Measurements from ENCODE around the gene ABLIM1. TPM values are rescaled to one million over a fixed set of nuclear protein-coding genes. Genes with fewer than 3 reads are reported as not detected.

The ABLIM1 gene
- total and polyA plus RNA-seq, 2 of the 13 experiments (the other 11 are each of a cell fraction or from before 2014, with no cell fraction given): 59.4 to 92.7 TPM

DNA sequence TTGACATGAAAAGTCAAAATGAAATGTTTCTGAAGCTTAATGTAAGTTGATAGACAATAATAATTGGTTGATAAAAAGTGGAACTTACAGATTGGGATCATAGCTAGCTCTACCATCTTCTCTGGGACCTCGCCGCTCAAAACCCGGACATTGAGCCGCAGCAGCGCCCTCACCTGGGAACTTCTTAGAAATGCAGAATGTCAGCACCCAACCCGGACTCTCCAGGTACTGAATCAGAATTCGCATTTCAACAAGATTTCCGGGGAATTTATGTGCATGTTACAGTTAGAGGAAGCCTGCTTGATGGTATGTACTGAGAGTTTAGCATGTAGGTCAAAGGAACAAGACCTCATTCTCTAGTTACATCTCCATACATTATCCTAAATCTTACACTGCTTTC, 36.7 kb upstream of the ABLIM1 start:
- Histone ChIP-seq H3K9ac (ENCODE audit: insufficient read depth, low read depth, low read length) (no peak overlapping the region), H2AFZ (ENCODE audit: low read length) (no peak overlapping the region), H4K20me1 (ENCODE audit: insufficient read depth, low read length) (no peaks in the 10 kb centered on the region), H3K27ac (ENCODE audit: extremely low read length, insufficient read depth, low read length) (no peak overlapping the region), H3K9me3 (ENCODE audit: low read length) (no peaks in the 10 kb centered on the region), H3K4me1 (ENCODE audit: insufficient read depth, low read length) (no peaks in the 10 kb centered on the region), H3K79me2 (ENCODE audit: insufficient read depth, low read length) (no peaks in the 10 kb centered on the region), H3K27me3 (ENCODE audit: control insufficient read depth in 1 of 2, insufficient read depth in 2 of 2, low read length in 2 of 2) (no peaks in the 10 kb centered on the region; a peak in 1 of 5 replicates), H3K4me3 (replicated peaks in 1 of 3; ENCODE audit: insufficient read depth in 1 of 3, low read depth in 2 of 3, low read length in 3 of 3) (no peak overlapping the region), H3K36me3 (replicated peaks in 1 of 2; ENCODE audit: control insufficient read depth in 1 of 2, insufficient read depth in 2 of 2, low read length in 2 of 2) (no peaks in the 10 kb centered on the region), H3K4me2 (ENCODE audit: low read depth, low read length) (peak overlapping the region; percentile 29)
- ATAC-seq (peak; percentile 75), DNase-seq (ENCODE audit: low spot score) (peak; percentile 35), FAIRE-seq (peak; percentile 66)
- TF ChIP-seq, protein P1, sequence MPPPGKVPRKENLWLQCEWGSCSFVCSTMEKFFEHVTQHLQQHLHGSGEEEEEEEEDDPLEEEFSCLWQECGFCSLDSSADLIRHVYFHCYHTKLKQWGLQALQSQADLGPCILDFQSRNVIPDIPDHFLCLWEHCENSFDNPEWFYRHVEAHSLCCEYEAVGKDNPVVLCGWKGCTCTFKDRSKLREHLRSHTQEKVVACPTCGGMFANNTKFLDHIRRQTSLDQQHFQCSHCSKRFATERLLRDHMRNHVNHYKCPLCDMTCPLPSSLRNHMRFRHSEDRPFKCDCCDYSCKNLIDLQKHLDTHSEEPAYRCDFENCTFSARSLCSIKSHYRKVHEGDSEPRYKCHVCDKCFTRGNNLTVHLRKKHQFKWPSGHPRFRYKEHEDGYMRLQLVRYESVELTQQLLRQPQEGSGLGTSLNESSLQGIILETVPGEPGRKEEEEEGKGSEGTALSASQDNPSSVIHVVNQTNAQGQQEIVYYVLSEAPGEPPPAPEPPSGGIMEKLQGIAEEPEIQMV (CRISPR knock-in tag; IDR thresholded peaks at IDR 0.05; ENCODE audit: low read depth): no peak
- TF ChIP-seq ELF1 (CRISPR knock-in tag; IDR thresholded peaks at IDR 0.05): 0 out of 2 replicates have a peak, but pooled peaks have one; percentile 26
- no peak for TF ChIP-seq ZNF101 (CRISPR knock-in tag; IDR thresholded peaks at IDR 0.05; ENCODE audit: borderline replicate concordance, low read depth)
- no peak for TF ChIP-seq ZZZ3 (CRISPR knock-in tag; IDR thresholded peaks at IDR 0.05; ENCODE audit: borderline replicate concordance)
- no peak for TF ChIP-seq PCBP1 (IDR thresholded peaks at IDR 0.05; ENCODE audit: borderline replicate concordance, low read depth, low read length)
- TF ChIP-seq ZSCAN29 (CRISPR knock-in tag; conservative IDR thresholded peaks at IDR 0.05): 0 out of 2 replicates have a peak, but pooled peaks have one; percentile 29
- TF ChIP-seq MZF1 (CRISPR knock-in tag; IDR thresholded peaks at IDR 0.05; ENCODE audit: borderline replicate concordance): no peak
- peak; percentile 39; the same call in 1 of the 2 replicates for TF ChIP-seq KDM2A (CRISPR knock-in tag; IDR thresholded peaks at IDR 0.05; ENCODE audit: borderline replicate concordance, low read depth)
- TF ChIP-seq DR1 (CRISPR knock-in tag; IDR thresholded peaks at IDR 0.05): no peak
- TF ChIP-seq RAD21 (CRISPR knock-in tag; IDR thresholded peaks at IDR 0.05): peak; percentile 74
- TF ChIP-seq SMC3 (IDR thresholded peaks at IDR 0.05; ENCODE audit: low read length): peak; percentile 93
- no peak for TF ChIP-seq TCF7L2 (IDR thresholded peaks at IDR 0.05; ENCODE audit: low read depth, low read length)
- TF ChIP-seq ZGPAT (CRISPR knock-in tag; IDR thresholded peaks at IDR 0.05): 0 out of 2 replicates have a peak, but pooled peaks have one; percentile 25
- TF ChIP-seq STAG1 (CRISPR knock-in tag; IDR thresholded peaks at IDR 0.05): peak; percentile 84
- no peak for TF ChIP-seq DMAP1 (CRISPR knock-in tag; IDR thresholded peaks at IDR 0.05)
- TF ChIP-seq, protein P2, sequence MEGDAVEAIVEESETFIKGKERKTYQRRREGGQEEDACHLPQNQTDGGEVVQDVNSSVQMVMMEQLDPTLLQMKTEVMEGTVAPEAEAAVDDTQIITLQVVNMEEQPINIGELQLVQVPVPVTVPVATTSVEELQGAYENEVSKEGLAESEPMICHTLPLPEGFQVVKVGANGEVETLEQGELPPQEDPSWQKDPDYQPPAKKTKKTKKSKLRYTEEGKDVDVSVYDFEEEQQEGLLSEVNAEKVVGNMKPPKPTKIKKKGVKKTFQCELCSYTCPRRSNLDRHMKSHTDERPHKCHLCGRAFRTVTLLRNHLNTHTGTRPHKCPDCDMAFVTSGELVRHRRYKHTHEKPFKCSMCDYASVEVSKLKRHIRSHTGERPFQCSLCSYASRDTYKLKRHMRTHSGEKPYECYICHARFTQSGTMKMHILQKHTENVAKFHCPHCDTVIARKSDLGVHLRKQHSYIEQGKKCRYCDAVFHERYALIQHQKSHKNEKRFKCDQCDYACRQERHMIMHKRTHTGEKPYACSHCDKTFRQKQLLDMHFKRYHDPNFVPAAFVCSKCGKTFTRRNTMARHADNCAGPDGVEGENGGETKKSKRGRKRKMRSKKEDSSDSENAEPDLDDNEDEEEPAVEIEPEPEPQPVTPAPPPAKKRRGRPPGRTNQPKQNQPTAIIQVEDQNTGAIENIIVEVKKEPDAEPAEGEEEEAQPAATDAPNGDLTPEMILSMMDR (CRISPR knock-in tag; IDR thresholded peaks at IDR 0.05): peak; percentile 82
- no peak for TF ChIP-seq KAT8 (CRISPR knock-in tag; IDR thresholded peaks at IDR 0.05)
- TF ChIP-seq RXRB (CRISPR knock-in tag; IDR thresholded peaks at IDR 0.05; ENCODE audit: borderline replicate concordance): 0 out of 2 replicates have a peak, but pooled peaks have one; percentile 21
- no peak for TF ChIP-seq RBM22 (optimal IDR thresholded peaks at IDR 0.05; ENCODE audit: low read length)
- TF ChIP-seq, protein P3, sequence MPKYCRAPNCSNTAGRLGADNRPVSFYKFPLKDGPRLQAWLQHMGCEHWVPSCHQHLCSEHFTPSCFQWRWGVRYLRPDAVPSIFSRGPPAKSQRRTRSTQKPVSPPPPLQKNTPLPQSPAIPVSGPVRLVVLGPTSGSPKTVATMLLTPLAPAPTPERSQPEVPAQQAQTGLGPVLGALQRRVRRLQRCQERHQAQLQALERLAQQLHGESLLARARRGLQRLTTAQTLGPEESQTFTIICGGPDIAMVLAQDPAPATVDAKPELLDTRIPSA (CRISPR knock-in tag; IDR thresholded peaks at IDR 0.05; ENCODE audit: borderline replicate concordance): no peak
- WGBS (ENCODE audit: low lambda C conversion rate): 0% methylated on average over 6 of the region's 8 CpGs
- CTCF ChIA-PET (ENCODE audit: low intra/inter-chr PET ratio, low total read pairs): interaction anchor here (0.9 to 3.5 kb wide), 4 partner anchors 139 to 435 kb away, joined by 3 to 33 read pairs (median 4); no protein-coding TSS in a partner anchor
- intact Hi-C loops (cut with micrococcal nuclease; ENCODE audit: unreplicated experiment): loop anchor here (1.0 to 5.0 kb wide), 4 partner anchors 62 to 224 kb away; no protein-coding TSS in a partner anchor
- in situ Hi-C loops (cut with HindIII; ENCODE audit: extremely low pct_ligation_motif_present, low pct_unique_long_range_greater_than_20kb): loop anchor here (5.0 kb wide), 2 partner anchors 142 to 222 kb away; no protein-coding TSS in a partner anchor
- BruUV-seq (replicated peaks): no TSS peak
- POLR2A ChIA-PET: no interaction called here

All from HepG2 (cell line).